Activated naive CD4-positive, alpha-beta T cell treated with anti-CD3 and anti-CD28 coated beads, Interleukin-2, amount 50 U/mL, for 16 hours (primary cell): ENCODE measurements around the gene NKAPD1.
"Not testable (repeated sequence)": the region's sequence is repeated elsewhere in the genome, so short reads cannot be mapped to it uniquely, and the experiment has no call there.

ENCODE experiments used
- DNase-seq: peaks from one replicate; pipeline ENCODE4 v3.0.0-alpha.2; 2020

NKAPD1 gene, protein sequence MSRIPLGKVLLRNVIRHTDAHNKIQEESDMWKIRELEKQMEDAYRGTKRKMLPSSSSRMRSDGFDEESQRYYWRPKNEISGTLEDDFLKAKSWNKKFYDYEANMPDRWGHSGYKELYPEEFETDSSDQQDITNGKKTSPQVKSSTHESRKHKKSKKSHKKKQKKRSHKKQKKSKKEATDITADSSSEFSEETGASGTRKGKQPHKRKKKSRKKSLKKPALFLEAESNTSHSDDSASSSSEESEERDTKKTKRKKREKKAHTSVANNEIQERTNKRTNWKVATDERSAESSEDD

DNA sequence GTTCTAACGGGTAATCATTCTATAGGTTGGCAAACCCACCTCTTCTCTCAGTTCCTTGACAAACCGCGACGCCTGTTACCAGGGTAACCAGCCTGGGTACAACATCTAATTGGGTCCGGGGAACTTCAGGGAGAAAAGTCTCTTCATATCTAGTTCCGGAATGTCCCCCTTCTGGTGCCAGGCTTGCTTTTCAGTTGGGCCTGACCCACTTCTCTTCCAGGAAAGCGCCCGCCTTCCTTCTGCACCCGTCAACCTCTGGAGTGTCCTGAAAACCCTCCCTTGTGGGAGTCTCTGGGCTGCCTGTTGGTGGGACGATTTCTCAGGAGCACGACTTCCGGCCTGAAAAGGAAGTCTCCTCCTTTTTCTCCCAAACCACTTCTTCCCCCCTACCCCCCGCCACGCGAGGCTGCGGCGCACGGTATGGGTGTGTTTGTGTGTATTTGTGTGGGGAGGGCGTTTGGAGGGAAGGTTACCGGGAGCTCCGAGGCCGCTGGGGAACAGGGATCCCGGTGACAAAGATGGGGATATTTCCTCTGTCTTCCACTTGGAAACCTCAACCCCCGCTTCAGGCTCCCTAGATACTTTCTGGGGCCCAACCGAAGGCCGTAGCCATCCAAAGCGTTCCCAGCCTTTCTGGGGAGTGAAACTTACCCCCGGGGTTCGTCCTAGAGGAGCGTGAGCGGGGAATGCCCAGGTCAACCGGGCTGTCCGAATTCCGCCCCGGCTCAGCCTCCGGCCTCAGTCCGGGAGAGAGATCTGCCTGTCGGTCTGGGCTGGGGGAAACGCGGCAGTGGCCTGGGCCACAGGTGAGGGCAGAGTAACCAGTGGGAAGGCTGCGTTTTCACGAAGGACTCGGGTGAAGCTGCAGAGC lies at the start of gene NKAPD1, which contains the start of gene PIH1D2:
NKAPD1 (plus strand) TSS at position 359 of the 871 bp plus-strand sequence. CDS start 1,276 bp downstream, outside the sequence.
PIH1D2 (minus strand) TSS at position 77 of the 871 bp plus-strand sequence. CDS start 843 bp downstream, outside the sequence.
- DNase-seq, result peak; percentile 77

DNA sequence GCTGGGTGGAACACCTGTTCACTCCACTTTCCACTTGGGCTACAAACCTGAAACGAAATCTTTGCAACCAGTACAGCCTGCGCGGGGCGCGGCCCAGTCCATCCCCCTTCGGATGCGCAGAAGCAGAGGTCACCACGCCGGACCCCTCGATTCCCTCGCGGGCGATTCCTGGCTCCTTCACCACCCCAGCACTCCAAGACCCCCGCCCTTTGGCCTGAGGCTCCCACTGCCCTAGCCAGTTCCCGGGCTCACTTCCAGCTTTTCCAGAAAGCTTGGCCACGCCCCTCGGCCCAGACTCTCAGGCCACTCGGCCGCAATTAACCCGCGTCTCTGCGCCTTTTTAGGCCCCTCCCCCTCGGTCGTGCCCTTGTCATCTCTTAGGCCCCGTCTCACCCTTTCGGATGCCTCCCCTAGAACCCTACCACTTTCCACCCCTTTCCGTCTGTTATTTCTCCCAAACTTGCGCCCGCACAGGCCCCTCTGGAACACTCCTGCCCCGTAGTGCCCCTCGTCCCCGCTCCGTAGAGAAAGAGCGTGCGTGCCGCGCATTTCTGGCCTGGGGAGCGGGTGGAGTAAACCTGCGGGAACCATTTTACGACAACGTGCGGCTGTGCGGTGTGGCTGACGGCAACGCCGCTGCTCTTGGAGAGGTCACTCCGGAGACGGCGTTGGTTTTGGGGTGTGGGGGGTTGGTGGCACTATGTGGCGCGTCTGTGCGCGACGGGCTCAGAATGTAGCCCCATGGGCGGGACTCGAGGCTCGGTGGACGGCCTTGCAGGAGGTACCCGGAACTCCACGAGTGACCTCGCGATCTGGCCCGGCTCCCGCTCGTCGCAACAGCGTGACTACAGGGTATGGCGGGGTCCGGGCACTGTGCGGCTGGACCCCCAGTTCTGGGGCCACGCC lies 49.1 kb upstream of the NKAPD1 start, which contains the start of gene DLAT:
DLAT (plus strand) TSS at position 636 of the 906 bp plus-strand sequence; CDS start at position 701, 65 bp downstream.
- peak; percentile 87 for DNase-seq

DNA sequence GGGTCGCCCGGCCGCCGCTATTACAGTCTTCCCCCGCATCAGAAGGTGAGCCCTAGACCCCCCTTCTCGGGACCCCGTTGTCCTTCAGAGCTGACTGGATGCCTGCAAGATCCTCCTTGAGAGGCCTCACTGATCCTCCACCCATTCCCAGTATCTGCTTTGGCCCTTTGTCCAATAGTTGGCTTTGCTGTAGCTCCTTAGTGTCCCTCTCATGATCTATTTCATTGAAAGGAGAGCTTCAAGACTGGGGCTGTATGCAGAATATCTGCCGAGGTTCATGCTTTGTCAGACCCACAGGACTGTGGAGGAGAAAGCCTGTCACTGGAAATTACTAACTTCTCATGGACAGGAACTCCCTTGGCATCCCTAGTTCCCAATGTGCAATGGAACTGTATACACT lies 48.4 kb upstream of the NKAPD1 start:
- no peak for DNase-seq

DNA sequence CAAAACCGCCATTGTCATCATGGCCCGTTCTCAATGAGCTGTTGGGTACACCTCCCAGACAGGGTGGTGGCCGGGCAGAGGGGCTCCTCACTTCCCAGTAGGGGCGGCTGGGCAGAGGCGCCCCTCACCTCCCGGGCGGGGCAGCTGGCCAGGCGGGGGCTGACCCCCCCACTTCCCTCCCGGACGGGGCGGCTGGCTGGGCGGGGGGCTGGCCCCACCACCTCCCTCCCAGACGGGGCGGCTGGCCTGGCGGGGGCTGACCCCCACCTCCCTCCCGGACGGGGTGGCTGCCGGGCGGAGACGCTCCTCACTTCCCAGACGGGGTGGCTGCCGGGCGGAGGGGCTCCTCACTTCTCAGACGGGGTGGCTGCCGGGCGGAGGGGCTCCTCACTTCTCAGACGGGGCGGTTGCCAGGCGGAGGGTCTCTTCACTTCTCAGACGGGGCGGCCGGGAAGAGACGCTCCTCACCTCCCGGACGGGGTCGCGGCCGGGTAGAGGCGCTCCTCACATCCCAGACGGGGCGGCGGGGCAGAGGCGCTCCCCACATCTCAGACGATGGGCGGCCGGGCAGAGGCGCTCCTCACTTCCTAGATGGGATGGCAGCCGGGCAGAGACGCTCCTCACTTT lies 47.2 kb upstream of the NKAPD1 start:
- not testable (repeated sequence) for DNase-seq

DNA sequence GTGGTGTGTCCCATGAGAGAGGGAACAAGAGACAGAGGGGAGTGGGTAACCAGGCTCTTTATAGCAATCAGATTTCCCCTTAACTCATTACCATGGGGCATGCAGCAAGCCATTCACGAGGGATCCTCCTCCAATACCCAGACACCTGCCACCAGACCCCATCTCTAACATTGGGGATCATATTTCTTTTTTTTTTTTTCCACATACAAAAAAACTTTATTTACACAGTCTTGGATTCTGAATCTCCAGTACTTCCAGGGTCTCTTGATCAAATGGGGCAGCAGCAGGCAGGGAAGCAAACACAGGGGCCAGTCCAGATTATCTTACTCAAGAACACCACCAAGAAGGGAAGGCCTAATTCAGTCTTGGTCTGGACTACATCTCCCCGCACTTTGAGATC lies 44.6 kb upstream of the NKAPD1 start:
- no peak for DNase-seq

DNA sequence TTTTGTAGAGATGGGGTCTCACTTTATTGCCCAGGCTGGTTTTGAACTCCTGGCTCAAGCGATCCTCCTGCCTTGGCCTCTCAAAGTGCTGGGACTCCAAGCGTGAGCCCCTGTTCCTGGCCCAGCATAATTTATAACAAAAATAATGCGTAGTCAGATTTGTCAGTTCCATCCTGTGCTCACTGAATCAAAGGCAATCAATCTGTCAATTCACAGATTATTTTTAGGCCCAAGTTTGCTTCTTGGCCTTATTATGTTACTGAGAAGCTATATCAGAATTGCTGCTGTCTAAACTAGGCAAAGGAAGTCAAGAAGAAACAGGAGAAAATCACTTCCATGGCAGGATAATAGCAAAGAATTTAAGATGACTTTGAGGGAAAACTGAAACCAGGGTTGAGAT lies 40.2 kb upstream of the NKAPD1 start:
- no peak for DNase-seq

DNA sequence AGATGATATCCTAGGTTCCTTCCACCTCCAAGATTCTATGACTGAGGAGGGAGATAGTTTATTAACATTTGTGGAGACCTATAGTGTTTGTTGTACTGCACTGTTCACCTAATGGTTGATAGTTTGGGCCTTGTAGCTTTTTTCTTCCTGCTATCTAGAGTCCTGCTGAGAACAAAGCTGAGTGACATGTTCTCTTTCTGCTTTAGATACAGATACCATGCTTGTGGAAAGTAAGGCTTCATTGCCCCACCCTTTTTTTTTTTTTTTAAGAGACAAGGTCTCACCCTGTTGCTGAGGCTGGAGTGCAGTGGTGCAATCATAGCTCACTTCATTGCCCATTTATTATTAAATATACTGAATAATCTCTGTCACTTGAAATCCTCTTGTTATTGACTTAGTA lies 36.6 kb upstream of the NKAPD1 start:
- DNase-seq, result no peak

DNA sequence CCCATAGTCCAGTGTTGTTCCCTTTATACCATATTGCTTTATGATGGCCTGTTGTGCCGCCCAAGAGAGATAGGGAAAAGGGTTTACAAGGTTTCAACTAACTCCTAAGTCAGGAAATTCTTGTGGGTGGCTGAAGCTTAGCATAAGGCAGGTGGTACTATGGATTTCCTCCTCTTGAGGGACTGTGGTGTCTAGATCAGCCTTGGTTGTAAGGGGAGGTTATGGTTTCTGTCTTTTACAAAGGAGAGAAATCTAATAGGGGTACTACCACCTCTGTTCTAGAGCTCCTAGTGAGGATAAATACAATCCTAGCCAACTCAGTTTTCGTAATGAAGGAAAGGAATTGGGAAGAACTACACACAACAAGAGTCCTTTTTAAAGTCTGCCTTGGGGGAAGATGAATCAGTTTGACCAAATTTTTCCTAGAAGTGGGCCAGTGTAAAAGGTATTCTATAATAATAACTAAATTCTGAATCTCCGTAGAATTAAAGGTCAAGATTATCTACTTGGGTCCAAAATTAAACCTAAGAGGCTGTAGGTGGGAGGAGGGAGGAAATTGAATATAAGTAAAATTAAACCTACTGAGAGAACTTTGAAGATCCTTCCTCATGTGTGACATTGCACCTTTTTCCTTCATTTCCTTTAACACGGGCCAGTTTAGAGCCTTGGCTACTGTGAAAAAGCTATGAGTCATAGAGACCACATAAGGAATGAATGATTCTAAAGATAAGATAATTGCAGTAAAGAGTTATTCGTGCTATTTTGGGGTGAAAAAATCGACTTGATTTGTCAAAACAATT lies 31.7 kb upstream of the NKAPD1 start:
- no peak for DNase-seq

DNA sequence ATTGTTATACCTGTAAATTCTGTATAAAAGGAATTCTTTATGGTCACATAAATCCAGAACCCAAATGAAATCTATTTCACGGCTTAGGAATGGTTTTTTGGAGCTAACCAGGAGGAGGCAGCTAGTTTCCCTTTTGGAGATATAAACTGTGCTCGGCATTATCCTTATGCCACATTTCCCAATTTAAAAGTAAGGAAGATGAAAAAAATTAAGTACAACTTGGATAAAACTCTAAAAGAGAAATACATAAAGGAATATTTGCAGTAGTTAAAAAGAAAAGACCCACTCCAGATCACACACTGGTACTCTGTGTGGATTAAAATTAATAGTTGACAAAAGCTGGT lies 31.2 kb upstream of the NKAPD1 start:
- no peak for DNase-seq

DNA sequence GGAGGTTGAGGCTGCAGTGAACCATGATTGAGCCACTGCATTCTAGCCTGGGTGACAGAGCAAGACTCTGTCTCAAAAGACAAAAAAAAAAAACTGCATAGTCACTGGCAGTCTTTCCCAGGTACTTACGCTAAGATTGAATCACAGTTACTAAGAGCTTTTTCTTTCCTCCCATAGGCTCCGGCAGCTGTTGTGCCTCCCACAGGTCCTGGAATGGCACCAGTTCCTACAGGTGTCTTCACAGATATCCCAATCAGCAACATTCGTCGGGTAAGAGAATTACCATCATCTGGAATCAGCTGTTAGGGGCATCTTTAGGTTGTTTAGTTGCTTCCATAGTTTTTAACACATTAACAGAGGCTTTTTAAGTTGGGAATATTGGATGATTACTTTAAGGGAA lies 29.1 kb upstream of the NKAPD1 start:
- DNase-seq, result no peak

DNA sequence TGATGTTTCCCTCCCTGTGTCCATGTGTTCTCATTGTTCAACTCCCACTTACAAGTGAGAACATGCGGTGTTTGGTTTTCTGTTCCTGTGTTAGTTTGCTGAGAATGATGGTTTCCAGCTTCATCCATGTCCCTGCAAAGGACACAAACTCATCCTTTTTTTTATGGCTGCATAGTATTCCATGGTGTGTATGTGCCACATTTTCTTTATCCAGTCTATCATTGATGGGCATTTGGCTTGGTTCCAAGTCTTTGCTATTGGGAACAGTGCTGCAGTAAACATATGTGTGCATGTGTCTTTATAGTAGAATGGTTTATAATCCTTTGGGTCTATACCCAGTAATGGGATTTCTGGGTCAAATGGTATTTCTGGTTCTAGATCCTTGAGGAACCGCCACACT lies 27.5 kb upstream of the NKAPD1 start:
- not testable (repeated sequence) for DNase-seq

DNA sequence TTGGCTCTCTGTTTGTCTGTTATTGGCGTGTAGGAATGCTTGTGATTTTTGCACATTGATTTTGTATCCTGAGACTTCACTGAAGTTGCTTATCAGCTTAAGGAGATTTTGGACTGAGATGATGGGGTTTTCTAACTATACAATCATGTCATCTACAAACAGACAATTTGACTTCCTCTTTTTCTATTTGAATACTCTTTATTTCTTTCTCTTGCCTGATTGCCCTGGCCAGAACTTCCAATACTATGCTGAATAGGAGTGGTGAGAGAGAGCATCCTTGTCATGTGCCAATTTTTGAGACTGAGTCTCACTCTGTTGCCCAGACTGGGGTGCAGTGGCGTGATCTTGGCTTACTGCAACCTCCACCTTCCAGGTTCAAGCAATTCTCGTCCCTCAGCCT lies 25.8 kb upstream of the NKAPD1 start:
- not testable (repeated sequence) for DNase-seq

DNA sequence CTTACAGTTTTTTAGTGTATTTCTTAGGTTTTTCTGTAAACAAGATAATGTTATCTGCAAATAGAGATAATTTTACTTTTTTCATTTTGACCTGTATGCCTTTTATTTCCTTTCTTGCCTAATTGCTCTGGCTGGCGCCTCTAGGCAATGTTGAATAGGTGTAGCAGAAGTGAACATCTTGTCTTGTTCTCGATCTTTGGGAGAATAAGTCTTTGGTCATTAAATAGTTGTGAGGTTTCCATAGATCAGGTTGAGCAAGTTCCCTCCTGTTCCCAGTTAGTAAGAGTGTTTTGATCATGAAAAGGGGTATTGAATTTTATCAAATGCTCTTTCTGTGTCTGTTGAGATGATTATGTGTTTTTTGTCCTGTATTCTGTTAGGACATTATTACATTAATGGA lies 24.3 kb upstream of the NKAPD1 start:
- DNase-seq, result no peak

DNA sequence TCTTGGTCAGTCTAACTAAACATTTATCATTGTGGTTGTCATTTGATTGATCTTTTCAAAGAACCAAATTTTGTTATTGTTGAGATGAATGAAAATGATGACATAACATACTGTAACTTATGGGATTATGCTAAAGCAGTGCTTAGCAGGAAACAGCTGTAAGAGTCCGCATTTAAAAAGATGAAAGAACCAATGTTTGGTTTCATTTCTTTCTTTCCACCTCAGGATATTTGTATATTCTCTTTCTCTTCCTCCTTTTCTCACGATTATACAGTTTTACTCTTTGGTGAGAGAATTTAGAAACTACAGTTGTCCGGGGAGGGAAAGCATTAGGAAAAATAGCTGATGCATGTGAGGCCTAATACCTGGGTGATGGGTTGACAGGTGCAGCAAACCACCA lies 23.4 kb upstream of the NKAPD1 start:
- no peak for DNase-seq

DNA sequence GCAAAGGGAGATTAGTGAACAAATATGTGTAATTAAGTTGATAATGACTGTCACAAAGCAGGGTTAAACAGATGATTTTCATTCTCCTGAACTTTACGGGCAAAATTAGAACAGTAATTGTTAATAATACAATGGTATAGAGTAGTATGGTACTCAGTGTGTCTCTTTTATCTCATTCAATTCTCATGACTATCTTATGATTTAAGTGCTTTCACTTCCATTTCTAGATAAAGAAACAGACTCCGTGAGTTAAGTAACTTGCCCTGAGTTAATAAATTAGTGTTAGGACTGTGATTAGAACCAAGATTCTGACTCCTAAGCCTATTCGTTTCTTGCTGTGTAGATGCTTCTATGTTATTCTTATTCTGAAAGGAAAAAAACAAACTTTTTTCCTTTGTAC lies 22.3 kb upstream of the NKAPD1 start:
- DNase-seq, result no peak

DNA sequence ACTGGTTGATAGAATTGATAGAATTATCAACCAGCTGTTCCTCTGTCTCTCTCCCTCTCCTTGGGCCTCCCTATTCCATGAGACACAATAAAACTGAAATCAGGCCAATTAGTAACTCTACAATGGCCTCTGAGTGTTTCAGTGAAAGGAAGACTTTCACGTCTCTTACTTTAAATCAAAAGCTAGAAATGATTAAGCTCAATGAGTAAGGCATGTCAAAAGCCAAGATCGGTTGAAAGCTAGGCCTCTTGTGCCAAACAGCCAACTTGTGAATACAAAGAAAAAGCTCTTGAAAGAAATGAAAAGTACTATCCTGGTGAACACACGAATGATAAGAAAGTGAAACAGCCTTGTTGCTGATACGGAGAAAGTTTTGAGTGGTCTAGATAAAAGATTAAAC lies 16.9 kb upstream of the NKAPD1 start:
- DNase-seq, result no peak

DNA sequence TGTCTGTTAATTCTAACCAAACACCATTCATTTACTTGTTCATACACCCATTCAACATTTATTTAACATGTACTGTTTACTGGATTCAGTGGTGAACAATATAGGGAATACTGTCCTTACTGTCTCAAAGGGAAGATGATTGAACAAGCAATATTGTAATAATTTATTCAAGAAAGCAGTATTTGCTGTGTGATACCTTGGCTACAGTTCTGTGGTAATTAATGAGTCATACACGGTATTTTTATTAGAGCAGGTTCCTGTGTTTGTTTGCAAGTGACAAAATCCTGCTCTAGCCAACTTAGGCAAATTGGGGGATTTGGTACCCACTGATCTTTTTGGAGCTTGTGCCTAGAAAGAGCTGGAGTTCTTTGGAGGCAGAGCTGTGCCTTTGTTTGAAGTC lies 16.0 kb upstream of the NKAPD1 start:
- no peak for DNase-seq

DNA sequence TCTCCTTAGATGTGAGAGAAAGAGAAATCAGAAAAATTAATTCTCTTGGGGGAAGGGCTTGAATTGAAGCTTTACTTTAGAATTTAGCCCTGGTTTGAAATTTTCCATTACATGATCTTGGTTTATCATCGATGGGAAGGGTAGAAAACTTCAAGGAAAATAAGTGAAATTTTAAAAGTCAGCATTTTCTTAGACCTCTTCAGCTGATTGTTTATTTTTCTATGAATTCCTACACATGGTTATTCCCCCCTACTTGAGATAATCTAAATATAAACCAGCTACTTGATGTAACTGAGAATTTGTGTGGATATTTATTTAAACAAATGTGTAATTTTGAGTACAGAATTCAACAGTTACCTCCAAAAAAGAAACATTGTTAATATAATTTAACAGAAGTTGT lies 11.2 kb upstream of the NKAPD1 start:
- no peak for DNase-seq

DNA sequence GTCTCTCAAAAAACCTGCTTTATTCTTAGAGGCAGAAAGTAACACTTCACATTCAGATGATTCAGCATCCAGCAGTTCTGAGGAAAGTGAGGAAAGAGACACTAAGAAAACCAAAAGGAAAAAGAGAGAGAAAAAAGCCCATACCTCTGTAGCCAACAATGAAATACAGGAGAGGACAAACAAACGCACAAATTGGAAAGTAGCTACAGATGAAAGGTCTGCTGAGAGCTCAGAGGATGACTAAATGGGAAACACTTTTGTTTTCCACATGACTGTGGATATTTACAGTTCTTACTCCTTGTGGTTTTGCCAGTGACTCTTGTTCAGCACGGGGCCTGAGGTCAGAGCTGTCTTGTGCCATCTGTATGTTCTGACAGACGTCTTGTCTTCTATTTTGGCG lies 8.6 kb downstream of the NKAPD1 start:
- DNase-seq, result peak; percentile 17

DNA sequence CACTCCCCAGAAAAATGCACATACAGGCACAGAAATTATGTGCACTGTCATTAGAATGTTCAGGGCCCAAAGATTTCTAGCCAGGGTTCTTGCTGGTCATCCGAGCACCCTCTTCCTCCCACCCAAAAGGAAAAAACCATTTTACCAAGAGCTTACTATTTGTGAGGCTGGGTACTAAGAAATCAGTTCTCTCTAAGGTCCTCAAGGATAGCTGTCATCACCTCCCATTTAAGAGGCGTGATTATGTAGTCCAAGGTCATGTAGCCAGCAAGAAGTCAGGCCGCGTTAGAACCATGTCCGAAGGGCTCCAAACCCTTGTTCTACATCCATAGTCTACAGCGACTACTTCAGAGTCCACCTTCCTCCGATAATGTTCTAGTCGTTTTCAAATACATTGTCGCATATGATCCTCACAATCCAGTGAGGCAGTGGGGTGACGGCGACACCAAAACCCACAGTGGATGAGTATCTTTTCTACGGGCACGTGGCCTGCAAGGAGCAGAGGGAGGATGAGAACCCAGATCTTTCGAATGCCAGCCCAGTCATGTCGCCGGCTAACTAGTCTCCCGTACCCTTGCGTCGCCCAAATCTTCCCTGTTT lies 11.8 kb downstream of the NKAPD1 start:
- peak; percentile 54 for DNase-seq
